Loucy (cell line): Measurements from ENCODE around the gene EXTL2.

Experiments
- EZH2phosphoT487 ChIP-seq: fragments of 200-600 bp; IDR thresholded peaks from 2 replicates; pipeline ENCODE4 v1.6.1; 2018; ENCODE audit warnings: antibody characterized with exemption, mild to moderate bottlenecking, moderate library complexity, borderline replicate concordance
- TF ChIP-seq, protein P1 (sequence below): fragments of 200-600 bp; sonication (generic); conservative IDR thresholded peaks from 2 replicates; pipeline ENCODE4 v1.5.1; 2014; ENCODE audit warnings: mild to moderate bottlenecking, antibody characterized with exemption, low read length

GRCh38 chr1:100907887-100908286 is 13.2 kb upstream of the EXTL2 start:
- TF ChIP-seq, protein P1, sequence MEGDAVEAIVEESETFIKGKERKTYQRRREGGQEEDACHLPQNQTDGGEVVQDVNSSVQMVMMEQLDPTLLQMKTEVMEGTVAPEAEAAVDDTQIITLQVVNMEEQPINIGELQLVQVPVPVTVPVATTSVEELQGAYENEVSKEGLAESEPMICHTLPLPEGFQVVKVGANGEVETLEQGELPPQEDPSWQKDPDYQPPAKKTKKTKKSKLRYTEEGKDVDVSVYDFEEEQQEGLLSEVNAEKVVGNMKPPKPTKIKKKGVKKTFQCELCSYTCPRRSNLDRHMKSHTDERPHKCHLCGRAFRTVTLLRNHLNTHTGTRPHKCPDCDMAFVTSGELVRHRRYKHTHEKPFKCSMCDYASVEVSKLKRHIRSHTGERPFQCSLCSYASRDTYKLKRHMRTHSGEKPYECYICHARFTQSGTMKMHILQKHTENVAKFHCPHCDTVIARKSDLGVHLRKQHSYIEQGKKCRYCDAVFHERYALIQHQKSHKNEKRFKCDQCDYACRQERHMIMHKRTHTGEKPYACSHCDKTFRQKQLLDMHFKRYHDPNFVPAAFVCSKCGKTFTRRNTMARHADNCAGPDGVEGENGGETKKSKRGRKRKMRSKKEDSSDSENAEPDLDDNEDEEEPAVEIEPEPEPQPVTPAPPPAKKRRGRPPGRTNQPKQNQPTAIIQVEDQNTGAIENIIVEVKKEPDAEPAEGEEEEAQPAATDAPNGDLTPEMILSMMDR: no peak
- no peak for TF ChIP-seq EZH2phosphoT487
